ENCODE data around the gene FGFR3.
A peak's percentile ranks its signal among the peaks of the same experiment; 100 is the strongest.

FGFR3 gene

DNA sequence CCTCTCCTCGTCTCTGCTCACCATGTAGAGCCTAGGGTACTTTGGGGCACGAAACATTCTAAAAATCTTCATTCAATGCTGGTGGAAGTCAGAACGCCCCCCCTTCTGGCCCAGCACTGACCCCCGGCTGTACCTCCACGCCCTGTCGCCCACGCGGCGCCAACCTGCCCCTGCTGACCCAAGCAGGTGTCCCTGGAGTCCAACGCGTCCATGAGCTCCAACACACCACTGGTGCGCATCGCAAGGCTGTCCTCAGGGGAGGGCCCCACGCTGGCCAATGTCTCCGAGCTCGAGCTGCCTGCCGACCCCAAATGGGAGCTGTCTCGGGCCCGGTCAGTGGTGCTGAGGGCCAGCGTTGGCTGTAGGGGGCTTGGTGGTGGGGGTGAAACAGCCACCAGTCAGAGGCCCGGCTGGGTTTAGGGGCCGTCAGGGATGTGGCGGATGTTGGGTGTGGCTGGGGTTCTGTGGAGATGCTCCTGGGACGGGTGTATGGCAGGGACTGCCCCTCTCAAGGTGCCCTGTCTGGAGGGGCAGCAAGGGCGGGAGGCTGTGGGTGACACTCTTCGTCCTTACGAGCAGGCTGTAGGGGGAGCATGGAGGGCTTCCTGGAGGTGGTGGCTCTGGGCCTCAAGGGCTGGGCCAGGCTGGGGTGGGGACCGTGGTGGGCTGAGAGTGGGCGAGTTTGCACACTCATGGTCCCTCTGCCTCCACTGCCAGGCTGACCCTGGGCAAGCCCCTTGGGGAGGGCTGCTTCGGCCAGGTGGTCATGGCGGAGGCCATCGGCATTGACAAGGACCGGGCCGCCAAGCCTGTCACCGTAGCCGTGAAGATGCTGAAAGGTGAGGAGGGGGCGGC, 11.8 kb downstream of the FGFR3 start:
- DNase-seq, result no peak

DNA sequence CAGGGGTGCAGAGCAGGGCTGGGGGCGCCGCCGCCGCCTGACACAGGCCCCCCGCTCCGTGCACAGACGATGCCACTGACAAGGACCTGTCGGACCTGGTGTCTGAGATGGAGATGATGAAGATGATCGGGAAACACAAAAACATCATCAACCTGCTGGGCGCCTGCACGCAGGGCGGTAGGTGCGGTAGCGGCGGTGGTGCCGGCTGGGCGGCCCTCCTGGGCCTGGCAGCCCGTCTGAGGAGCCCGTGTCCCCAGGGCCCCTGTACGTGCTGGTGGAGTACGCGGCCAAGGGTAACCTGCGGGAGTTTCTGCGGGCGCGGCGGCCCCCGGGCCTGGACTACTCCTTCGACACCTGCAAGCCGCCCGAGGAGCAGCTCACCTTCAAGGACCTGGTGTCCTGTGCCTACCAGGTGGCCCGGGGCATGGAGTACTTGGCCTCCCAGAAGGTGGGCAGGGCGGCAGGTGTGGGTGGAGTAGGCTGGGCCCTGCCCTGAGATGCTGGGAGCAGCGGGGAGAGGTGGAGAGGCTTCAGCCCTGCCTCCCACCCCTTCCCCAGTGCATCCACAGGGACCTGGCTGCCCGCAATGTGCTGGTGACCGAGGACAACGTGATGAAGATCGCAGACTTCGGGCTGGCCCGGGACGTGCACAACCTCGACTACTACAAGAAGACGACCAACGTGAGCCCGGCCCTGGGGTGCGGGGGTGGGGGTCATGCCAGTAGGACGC, 12.6 kb downstream of the FGFR3 start:
- DNase-seq, result no peak

DNA sequence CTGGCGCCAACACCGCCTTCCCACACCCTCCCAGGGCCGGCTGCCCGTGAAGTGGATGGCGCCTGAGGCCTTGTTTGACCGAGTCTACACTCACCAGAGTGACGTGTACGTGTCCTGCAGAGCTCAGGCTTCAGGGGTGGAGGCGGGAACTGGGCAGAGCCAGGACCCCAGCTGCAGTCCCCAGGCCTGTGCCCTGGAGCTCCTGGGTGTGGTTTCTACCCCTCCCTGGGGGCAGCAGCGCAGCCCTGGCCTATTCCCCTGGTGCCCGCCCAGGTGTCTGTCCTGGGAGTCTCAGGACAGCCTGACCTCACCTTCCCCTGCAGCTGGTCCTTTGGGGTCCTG, 13.1 kb downstream of the FGFR3 start:
- DNase-seq, result no peak

DNA sequence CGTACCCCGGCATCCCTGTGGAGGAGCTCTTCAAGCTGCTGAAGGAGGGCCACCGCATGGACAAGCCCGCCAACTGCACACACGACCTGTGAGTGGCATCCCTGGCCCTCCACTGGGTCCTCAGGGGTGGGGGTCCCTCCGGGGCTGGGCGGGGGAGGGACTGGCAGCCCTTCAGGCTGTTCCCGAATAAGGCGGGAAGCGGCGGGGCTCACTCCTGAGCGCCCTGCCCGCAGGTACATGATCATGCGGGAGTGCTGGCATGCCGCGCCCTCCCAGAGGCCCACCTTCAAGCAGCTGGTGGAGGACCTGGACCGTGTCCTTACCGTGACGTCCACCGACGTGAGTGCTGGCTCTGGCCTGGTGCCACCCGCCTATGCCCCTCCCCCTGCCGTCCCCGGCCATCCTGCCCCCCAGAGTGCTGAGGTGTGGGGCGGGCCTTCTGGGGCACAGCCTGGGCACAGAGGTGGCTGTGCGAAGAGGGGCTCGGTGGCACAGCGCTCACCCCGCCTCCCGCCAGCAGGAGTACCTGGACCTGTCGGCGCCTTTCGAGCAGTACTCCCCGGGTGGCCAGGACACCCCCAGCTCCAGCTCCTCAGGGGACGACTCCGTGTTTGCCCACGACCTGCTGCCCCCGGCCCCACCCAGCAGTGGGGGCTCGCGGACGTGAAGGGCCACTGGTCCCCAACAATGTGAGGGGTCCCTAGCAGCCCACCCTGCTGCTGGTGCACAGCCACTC, 13.7 kb downstream of the FGFR3 start:
- DNase-seq, result no peak

DNA sequence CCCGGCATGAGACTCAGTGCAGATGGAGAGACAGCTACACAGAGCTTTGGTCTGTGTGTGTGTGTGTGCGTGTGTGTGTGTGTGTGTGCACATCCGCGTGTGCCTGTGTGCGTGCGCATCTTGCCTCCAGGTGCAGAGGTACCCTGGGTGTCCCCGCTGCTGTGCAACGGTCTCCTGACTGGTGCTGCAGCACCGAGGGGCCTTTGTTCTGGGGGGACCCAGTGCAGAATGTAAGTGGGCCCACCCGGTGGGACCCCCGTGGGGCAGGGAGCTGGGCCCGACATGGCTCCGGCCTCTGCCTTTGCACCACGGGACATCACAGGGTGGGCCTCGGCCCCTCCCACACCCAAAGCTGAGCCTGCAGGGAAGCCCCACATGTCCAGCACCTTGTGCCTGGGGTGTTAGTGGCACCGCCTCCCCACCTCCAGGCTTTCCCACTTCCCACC, 14.3 kb downstream of the FGFR3 start:
- DNase-seq, result no peak

DNA sequence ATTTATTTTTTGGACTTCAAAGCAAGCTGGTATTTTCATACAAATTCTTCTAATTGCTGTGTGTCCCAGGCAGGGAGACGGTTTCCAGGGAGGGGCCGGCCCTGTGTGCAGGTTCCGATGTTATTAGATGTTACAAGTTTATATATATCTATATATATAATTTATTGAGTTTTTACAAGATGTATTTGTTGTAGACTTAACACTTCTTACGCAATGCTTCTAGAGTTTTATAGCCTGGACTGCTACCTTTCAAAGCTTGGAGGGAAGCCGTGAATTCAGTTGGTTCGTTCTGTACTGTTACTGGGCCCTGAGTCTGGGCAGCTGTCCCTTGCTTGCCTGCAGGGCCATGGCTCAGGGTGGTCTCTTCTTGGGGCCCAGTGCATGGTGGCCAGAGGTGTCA, 15.3 kb downstream of the FGFR3 start:
- DNase-seq, result no peak

DNA sequence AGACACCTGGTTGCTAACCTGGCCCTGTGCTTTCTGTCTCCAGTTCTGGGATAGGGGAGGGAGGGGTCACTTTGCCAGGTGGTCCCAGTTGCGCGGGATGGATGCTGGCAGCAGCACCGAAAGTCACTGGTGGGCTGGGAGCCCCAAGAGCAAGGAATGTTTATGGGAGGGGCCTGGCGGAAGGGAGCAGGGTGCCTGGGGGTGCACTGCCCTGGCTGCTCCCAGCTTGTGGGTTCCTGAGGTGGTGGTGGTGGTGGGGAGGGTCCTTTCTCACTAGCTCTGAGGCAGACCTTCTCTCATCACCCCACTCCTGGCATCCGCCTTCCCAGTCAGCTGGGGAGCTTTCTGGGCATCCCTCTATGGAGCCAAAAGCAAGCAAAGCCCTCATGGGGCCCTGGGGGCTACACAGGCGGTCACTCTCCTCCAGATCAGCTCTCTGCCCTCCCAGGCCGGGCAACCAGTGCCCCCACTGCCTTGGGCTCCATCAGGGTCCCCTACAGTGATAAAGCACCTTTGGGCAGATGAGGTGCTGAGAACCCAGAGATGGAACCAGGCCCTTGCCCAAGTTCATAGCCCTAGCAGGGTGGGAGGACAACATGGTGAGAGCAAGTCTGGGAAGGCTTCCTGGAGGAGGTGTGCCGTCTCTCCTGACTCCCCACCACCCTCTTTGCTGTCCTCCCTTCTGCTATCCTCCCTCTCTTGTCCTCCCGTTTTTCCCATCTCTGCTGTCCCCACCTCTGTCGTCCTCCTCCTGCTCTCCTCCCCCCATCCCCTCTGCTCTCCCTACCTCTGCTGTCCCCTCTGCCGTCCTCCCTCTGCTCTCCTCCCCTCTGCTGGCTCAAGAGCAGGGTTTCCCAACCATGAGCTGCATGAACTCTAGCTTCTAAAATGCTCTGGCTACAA, 16.0 kb downstream of the FGFR3 start:
- DNase-seq, result no peak

DNA sequence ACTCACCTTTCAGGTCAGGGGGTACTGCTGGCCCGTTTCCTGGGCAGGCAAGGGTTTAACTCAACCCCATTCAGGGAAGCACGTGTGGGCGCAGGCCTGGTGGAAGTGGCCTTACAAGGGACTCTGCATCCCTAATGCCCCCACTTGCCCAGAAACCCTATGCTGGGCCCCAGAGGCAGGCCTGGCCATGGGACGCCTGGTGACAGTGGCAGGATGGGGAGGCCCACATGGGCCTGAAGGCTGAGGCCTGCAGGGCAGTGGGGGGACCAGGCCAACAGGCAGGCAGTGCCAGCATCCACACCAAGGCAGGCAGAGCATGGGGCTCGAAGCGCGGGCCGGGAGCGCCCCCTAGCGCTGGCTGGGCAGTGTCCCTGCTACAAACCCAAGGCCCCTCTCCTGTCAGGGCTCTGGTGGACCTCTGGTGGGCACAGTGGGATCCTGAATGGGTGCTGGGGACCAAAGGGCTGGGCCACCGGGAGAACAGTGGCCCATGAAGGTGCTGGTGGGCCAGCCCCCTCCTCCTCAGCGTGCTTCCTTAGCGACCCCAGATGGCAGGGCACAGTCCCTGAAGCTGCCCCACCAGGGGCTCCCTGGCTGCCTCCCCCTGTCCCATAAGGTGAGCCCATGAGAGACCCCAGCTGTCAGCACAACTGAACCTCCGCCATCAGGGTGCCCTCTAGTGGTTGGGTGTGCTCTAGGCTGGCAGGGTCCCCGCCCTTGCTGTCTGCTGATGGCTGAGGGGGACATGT, 16.8 kb downstream of the FGFR3 start:
- DNase-seq, result peak; percentile 85

DNA sequence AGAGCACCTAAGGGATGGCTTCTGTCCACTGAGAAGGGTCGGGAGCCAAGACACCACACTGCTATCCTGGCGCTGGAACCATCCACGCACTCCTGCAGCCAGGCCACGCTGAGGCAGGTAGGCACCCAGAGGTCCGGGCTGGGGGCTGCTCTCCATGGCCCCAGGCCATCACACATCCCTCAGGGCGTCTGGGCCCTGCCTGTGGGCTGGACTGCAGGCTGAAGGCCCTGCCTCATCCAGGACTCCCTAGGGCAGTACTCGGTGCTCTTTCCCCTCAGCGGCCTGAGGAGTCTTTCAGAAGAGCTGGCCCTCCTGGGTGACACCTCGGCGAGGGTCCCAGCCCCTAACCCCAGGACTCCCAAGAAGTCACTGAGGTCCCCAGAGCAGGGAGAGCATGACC, 17.7 kb downstream of the FGFR3 start:
- no peak for DNase-seq

DNA sequence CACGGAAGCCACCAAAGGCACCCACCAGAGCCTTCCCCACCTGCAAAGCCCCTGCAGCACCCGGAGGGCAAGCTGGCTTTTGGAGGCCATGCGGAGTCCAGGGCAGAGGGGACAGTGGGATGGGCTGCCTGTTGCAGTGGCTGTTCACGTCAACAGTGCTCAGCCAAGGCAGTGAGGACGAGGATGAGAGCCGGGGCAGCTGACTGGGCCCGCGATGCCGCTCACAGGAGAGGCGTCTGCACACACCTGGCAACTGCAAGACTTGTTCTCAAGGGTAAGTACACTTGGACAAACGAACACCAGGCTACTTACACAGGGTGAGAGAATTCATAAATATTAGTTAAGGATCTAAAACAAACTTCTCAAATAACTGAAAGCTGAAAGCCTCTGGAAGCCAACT, 19.6 kb downstream of the FGFR3 start:
- DNase-seq, result no peak

DNA sequence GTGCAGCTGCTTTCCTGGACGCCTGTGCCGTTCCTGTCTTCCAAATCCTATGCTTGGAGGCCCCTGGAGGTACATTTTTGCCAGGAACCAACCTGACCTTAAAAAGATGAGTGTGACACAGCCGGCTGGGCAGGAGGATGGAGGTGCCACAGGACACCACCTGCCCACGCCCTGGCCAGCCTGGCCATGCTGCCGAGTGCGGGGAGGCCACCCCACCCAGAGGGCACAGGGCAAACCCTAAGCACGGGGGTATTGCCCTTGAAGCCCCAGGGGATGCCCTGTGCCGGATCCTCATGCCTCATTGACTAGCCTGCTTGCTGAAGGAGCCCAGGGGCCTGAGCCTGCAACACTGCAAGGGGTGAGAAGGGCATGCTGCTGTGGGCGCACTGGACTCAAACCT, 20.1 kb downstream of the FGFR3 start:
- no peak for DNase-seq

DNA sequence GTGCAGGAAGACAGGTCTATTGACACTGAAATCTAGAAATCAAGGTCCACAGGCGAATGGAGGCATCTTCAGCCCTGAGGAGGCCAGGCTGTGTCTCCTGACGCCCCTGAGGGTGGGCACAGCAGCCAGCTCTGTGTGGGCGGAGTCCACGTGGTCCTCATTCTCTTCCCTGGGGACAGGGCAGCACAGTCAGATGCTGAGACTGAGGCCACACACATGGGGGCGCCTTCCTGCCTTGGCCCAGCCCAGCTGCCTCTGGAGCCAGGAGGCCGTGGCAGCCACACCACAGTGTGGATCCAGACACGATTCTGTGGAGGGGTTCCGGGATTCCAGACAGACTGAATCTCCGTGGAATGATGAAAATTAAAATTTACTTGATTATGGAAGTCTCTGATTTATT, 20.8 kb downstream of the FGFR3 start:
- DNase-seq, result no peak

DNA sequence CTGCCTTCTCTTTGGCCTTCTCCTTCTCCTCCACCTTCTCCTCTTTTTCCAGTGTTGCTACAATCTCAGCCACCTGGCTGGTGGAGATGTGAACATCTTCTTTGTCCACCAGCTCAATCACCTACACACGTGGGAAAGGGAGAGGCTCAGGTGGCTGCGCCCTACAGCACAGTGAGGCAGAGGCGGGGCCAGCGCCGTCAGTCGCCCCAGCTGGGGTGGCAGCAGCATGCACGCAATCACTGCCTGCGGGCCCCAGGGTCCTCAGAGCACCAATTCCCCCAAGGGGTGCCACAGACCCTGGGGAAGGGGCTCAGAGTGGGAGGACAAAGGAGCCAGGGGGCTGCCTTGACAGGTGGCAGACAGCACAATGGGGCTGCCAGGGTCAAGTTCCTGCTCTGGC, 21.4 kb downstream of the FGFR3 start:
- no peak for DNase-seq

DNA sequence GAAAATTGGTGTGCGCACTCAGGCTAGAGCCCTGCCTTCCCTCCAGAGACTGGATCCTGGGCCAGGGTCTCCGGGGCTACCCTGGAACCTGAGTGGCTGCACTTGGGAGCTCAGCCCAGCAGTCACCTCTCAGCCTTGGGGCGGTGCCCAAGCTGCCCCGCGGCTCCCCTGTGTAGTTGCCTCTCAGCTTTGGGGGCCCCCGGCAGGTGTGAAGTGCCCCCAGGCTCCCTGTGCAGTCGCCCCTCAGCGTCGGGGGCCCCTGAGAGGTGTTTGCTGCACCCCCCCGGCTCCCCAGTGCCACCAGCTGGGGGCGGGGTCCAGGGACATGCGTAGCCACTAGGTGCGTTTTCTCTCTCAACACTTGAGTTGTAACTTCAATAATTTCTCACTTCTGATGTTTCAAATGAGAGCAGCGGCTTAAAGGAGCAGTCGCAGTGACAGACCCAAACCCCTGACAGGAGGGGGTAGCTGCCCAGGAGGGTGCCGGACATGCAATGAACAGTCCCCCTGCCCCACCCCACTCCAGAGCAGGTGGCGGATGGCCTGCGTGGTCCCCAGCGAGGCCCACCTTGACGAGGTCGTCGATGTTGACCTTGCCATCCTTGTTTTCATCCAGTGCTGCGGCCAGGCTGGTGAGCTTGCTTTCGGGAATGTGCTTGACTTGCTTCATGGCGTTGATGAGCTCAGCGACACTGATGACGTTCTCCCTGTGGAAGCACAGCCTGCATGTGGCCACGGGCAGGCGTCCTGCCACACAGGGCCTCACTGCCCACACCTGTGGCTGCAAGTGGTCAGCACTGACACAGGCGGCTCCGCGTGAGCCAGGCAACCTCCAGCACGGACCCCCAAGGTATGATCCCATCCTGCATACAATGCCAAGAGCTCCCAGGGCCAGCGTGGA, 22.3 kb downstream of the FGFR3 start:
- DNase-seq, result no peak

DNA sequence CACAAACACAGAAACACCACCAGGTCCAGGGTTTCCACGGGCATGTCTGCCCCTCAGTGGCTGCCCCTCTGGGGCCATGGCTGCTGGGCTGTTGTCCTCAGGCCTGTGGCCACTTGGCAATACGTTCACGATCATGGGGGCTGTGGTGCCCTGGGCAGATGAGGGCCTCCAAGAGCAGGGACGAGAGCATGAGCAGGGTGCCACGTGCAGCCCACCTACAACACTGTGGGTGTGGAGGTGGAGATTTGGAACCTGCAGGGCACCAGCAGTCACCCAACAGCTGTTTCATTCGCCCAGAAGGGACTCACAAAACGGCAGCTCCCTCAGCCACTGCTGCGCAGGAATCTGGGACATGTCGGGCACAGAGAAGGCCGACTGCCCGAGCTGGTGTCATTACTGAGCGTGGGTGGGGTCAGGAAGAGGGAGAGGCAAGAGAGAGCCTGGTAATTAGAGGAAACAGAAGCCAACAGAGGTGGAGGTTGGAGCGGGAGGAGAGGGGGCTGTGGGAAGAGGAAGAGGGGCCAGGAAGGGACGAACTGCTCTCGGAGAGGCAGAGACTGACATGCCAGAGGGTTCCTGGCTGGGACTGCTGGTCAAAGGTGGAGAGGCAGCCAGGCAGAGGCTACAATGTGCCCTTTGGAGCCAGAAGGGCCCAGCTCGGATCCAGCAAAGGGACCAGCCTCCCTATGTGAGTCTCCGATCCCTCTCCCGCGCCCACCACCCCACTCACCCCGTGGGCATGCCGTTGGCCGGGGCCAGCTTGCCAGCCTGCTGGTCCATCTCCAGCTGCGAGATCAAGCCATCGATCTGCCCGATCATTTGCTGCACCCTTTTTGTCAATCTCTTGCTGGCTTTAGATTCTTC, 23.1 kb downstream of the FGFR3 start:
- DNase-seq, result no peak

DNA sequence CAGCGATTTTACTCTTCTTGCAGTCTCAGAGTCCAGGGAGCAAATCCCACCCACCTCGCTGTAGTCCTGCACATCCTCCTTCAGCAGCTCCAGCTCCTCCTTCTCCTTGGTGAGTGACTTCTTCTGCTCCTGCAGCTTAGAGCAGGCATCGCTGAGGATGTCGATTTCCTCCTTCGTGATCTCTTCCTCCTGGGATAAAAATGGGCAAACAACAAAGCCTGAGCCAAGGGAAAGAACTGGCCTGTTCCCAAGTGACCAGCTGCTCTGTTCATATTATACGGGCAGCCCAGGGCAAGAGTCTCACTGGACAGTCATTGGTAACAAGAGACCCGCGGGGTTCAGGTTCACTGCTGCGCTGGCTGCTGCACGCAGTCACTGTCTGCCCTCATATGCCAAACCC, 26.2 kb downstream of the FGFR3 start:
- DNase-seq, result no peak

DNA sequence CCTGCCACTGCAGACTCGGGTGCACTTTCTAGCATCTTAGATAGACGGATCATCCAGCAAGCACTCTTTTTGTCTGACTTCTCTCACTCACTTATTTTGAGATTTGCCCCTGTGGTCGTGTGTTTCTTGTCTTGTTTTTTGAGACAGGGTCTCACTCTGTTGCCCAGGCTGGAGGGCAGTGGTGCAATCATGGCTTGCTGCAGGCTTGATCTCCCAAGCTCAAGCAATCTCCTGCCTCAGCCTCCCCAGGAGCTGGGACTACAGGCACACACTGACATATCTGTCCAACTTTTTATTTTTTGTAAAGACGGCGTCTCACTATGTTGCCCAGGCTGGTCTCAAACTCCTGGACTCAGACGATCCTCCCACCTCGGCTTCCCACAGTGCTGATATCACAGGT, 26.7 kb downstream of the FGFR3 start:
- no peak for DNase-seq

DNA sequence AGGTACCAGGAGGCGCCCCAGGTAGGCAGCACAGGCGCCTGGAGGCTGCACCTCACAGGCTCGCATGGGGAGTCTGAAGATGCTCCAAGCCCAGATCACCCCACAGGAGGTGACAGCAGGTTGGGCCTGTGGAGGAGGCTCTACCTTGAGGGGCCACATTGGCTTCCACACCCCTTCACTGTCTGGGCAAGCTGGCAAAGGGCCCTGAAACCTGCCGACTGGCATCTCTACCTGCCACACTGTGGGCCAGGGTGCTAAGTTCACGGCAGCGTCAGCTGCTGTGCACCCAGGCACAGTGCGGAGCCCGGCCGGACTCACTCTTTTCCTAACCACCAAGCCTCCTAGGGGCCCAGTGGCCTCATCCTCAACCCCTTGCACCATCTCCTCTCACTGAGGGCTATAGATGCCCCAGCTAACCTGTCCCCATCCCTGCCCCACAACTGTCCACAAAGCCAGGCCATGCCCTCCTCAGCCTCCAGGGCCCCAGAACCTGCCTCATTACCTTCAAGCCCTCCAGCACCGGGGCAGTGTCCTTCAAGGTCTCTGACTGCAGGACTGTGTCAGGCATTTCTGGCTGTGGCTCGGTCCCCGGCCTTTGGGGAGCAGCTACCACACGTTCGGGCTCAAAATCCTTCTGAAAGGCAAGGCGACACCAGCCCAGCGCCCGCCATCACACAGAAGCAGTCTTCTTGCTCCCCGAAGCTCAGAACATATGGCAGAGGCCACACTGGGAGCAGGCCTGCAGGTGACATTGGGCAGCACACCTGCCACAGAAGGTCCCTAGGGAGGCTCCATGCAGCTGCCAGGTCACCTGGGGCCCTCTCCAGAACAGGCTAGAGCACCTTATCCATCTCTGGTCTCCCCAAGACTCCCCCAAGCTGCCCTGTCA, 28.8 kb downstream of the FGFR3 start:
- DNase-seq, result no peak

Measured in stimulated activated CD8-positive, alpha-beta memory T cell treated with anti-CD3 and anti-CD28 coated beads, Interleukin-4, amount 100 ng/mL, for 48 hours (primary cell).